HG03064 (cell line): ENCODE data around the gene PIM1.
A peak's percentile ranks its signal among the peaks of the same experiment; 100 is the strongest.

Experiments
- ATAC-seq: cut with Tn5 transposase; IDR thresholded peaks from one replicate; pipeline ENCODE4 v1.9.1; 2021; ENCODE audit warnings: low read depth; ENCODE audit not compliant: unreplicated experiment

Gene PIM1

GRCh38 chr6:37218061-37218460 is 48.1 kb downstream of the PIM1 start:
- ATAC-seq = no peak

- ATAC-seq = no peak
Observed at GRCh38 chr6:37218511-37218910, 48.6 kb downstream of the PIM1 start.

- ATAC-seq = no peak
Observed at GRCh38 chr6:37221585-37222124, 51.7 kb downstream of the PIM1 start.

GRCh38 chr6:37222125-37222967 is 52.4 kb downstream of the PIM1 start:
- ATAC-seq = peak; percentile 77

- no peak for ATAC-seq
Observed at GRCh38 chr6:37222992-37223391, 53.0 kb downstream of the PIM1 start.
